ENCODE results near the gene CCDC73. TPM values are rescaled to one million over a fixed set of nuclear protein-coding genes. Genes with fewer than 3 reads are reported as not detected.
"Not testable (repeated sequence)": the region's sequence is repeated elsewhere in the genome, so short reads cannot be mapped to it uniquely, and the experiment has no call there.

The CCDC73 gene
- total RNA-seq, 1 donor from 2014 or later, result not detected

DNA sequence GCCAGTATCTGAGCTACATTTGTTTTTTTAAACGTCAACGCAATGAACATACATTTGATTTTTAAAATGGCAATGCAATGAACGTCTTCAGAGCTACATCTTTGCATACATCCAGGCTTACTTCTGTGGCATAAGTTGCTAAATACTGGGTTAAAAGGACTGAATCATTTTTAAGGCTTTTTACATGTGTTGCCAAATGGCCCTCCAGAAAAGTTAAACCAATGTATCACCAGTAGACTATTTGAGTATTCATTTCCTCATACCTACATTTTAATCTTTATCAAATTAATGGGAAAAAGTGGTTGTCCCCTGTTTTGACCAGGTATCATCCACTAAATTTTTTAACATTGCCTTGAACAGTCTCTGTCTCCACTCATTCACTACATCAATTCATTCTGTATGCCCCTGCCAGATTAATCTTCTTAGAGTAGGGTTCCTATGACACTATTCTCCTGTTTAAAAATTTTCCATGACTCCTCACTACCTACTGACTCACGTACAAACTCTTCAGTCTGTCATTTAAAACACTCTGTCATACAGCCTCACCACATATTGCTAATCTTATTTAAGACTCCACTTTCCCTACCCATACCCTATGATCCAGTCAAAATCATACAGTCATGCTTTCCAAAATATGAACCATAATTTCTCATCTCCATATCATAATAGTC, 22.9 kb upstream of the CCDC73 start:
- intact Hi-C loops (cut with DNase I), result no loop called here

DNA sequence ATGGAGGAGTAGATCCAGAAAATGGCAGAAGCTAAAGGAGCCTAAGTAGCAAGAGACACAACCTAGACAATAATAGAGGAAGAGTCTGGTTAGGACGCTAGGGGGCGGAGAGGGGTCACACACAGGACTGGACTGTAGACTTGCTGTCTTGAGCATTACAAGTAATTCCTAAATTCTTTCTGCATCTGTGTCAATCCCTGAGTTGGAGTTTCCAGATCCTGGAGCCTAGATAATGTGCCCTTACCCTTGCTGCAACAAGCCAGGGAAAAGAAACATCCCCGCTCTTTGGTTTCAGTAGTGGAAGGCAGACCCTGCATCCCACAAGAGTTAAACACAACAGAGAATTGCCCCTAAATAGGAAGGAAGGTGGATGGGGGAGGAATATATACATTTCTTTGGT, 14.9 kb upstream of the CCDC73 start:
- intact Hi-C loops (cut with DNase I), result no loop called here
- DNase-seq (ENCODE audit: low spot score), result peak; percentile 82

More for the DNA sequence above, 22.9 kb upstream of the CCDC73 start:
- DNase-seq (ENCODE audit: low spot score), result no peak

DNA sequence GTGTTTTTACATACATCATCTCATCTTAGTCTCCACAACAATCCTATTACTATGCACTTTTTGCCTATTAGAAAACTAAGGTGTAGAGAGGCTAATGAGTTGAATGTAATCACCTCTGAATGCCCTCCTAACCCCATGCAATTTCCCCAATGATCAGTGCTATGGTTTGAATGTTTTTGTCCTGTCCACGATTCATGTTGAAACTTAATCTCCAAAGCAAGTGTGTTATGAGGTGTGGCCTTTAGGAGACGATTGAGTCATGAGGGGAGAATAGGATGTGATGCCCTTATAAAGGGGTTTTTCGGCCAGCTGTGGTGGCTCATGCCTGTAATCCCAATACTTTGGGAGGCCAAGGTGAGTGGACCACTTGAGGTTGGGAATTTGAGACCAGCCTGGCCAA, 2.0 kb upstream of the CCDC73 start:
- DNase-seq (ENCODE audit: low spot score), result no peak
- intact Hi-C loops (cut with DNase I), result loop anchor here (10.0 kb wide), 1 partner anchor 412 kb away; no protein-coding TSS in a partner anchor

DNA sequence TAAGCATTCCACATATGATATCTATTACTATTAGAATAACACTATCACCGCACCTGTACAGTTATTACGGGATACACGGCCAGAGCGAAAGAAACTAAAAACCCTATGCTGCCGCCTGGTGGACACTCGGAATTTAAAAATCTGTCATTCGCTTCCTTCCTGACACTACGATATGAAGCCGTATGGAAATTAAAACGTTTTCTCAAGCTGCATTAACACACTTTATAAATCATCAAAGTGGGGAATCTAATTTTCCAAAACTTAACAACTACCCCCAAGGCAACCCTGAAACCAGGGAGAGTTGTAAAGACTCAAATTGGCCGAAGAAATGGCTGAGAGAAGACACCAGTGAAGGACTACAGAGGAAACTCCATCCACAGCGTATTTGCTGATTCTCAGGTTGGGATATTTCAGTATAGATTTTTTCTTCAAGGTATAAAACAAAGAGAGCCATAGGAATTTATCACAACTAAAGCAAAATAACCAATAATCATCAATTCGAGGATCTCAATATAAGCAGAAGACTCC, 1.4 kb downstream of the CCDC73 start:
- DNase-seq (ENCODE audit: low spot score), result no peak
- intact Hi-C loops (cut with DNase I), result loop anchor here (5.0 to 10.0 kb wide), 3 partner anchors 81 to 471 kb away; no protein-coding TSS in a partner anchor

DNA sequence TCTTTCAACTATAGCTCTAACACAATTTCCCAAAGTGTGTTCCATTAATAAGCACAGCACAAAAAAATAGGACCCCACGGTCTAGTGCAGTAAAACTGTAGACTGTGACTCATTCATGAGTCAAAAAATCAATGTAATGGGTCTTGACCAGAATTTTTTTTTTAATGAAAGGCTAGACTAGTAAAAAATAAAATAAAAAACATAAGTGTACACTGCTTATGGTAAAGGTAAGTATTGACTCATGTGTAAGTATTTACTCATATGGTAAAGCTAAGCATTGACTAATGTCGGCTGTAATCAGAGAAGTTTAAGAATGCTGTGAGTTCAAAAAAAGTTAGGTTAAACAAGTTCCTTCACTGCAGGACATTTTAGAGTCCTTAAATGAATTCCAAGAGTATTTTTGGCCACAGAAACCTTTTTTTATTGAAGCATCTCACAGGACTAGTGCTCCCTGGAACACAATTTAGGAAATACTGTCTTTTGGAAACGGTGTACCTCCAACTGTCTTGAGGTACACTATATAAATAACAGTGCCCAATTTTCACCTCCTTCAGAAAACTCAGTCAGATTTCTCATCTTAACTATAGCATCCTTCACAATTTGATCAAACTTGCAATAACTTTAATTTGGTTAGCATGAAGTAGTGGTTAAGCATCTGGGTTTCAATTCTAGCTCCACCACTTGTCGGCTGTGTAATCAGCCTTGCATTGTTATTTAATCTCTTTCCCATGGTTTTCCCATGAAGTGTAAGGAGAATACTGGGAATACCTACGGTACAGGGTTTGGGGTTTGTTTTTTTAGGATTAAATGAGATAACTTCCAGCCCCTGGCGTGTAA, 2.1 kb downstream of the CCDC73 start:
- no peak for DNase-seq (ENCODE audit: low spot score)
- intact Hi-C loops (cut with DNase I), result loop anchor here (5.0 to 10.0 kb wide), 3 partner anchors 80 to 470 kb away; no protein-coding TSS in a partner anchor

DNA sequence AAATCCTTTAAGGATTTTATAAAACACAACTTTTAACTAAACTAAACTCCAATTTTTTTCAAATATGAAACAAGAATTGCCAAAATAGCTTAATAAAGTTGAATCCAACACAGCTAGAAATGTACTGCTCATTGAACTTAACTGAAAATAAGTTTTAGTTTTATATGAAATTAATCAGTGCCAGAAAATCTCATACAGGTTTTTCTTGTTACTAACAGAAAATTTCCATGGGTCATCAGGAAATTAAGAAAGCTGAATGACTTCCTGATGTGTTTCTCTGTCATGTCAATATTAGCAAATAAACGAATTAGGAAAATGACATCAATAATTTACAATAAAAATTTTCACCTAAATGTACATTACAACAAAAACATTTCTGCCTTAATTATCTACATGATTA, 3.5 kb downstream of the CCDC73 start:
- intact Hi-C loops (cut with DNase I), result loop anchor here (5.0 to 10.0 kb wide), 3 partner anchors 79 to 469 kb away; no protein-coding TSS in a partner anchor

DNA sequence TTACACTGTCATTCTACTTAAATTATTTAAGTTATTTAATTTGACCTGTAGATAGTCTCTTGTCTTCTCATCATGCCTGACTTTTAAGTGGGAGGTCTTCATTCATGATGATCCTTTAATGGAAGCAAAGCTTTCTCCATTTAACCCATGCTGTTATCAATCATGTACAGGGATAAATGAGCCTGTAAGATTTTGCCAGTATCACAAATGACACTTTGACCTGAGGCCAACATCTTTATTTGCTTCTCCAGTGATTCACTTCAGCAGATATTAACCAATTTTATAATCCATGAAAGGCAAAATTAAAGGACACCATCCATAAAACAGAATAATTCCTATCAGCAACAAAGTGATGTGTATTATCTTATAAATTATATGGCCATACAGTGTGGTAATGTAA, 7.7 kb downstream of the CCDC73 start:
- intact Hi-C loops (cut with DNase I), result no loop called here
- no peak for DNase-seq (ENCODE audit: low spot score)

More for the DNA sequence above, 3.5 kb downstream of the CCDC73 start:
- no peak for DNase-seq (ENCODE audit: low spot score)

DNA sequence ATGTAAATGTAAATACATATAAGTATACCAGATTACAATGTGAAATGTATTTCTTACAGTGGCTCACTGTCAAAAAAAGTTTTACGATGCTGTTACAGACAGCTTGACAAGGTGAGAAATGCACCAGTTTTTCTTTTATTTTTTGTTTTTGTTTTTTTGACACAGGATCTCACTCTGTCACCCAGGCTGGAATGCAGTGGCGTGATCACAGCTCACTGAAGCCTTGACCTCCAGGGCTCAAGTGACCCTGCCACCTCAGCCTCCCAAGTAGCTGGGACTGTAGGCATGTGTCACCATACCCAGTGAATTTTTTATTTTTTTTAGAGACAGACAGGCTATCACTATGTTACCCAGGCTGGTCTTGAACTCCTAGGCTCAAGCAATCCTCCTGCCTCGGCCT, 9.2 kb downstream of the CCDC73 start:
- intact Hi-C loops (cut with DNase I), result no loop called here
- DNase-seq (ENCODE audit: low spot score), result no peak

DNA sequence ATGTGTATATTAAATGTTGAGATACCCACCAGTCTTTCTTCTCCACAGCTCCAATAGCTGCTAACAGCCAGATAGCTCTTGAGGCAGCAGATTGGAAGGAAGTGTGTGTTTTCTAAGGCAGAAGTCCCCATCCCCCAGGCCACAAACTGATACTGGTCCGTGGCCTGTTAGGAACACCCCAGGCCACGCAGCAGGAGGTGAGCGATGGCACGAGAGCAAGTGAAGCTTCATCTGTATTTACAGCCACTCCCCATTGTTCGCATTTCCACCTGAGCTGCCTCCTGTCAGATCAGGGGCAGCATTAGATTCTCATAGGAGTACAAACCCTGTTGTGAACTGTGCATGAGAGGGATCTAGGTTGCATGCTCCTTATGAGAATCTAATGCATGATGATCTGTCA, 12.7 kb downstream of the CCDC73 start:
- DNase-seq (ENCODE audit: low spot score), result no peak
- intact Hi-C loops (cut with DNase I), result no loop called here

DNA sequence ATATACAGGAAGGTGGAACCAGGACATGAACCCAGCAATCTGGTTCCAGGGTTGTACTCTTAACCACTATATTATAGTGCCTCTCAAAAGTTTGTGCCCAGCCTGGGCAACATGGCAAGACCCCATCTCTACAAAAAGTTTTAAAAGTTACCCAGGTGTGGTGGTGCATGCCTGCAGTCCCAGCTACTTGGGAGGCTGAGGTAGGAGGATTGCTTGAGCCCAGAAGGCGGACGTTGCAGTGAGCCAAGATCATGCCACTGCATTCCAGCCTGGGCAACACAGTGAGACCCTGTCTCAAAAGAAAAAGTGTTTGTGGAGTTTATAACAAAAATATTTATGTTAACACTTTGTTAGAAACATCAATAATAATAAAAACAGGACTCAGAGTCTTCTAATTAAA, 13.6 kb downstream of the CCDC73 start:
- DNase-seq (ENCODE audit: low spot score); intact Hi-C loops (cut with DNase I): not testable (repeated sequence)

DNA sequence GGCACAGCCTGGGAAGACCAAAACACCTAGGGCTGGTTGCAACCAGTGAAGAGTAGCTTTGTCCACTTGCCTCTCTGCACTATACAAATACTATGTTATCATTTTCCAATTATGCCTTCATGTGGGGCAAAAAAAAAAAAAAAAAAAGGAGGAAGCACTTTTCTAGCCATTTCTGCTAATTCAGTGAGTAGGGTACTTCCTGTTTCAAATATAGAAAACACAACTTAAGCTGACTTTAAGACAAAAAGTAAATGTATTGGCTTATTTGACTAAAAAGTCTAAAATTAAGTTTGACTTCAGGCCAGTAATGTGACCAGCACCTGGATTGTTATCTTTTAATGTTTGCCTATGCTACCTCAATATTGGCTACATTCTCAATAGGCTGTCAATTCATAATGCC, 15.3 kb downstream of the CCDC73 start:
- intact Hi-C loops (cut with DNase I), result no loop called here
- DNase-seq (ENCODE audit: low spot score), result no peak

DNA sequence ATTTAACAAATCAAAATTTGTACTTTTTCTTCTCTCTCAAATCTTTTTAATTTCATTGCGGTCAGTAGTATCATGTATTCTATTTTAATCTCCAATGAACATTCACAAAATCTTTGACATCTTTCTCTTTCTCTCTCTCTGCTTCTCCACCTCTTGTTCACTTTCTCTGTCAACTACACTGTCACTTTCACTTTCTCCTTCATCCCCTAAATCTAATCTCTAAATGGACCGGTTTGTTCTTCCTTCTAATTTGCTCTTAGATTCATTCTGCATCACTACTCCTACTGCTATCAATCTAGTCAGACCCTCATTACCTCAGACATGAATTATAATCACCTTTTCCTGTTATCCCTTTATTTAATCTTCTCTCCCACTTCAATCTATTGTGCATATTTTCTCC, 18.6 kb downstream of the CCDC73 start:
- DNase-seq (ENCODE audit: low spot score), result no peak
- intact Hi-C loops (cut with DNase I), result no loop called here

DNA sequence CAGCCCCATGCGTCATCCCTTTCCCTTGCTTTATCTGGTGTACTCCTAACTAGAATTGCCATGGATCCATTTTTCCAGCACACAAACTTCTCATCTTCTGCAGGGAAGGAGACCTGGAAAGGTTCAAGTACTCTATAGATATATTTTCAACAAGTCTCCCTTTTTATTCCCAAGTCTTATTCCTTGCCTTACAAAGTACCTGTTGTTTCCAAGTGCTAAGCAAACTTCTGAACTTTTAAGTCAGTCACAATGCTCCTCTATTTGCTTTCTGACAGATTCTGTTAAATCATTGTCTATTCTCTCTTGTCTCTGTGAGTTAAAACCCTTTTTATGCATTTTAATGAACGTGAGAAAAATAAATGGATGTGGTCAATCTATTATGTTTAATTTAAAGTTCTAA, 20.4 kb downstream of the CCDC73 start:
- intact Hi-C loops (cut with DNase I), result no loop called here
- DNase-seq (ENCODE audit: low spot score), result no peak

DNA sequence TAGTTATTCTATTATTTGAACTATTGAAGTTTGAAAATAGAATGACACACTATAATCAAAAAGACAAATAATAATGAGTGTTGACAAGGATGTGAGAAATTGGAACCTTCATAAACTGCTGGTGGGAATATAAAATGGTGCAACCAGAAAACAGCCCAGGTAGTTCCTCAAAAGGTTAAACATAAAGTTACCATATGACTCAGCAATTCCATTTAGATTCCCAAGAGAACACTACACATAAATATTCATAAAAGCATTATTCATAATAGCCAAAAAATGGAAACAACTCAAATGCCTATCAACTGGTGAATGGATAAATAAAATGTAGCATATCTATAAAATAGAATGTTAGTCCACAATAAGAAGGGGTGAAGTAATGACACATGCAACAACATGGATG, 21.7 kb downstream of the CCDC73 start:
- DNase-seq (ENCODE audit: low spot score), result no peak
- intact Hi-C loops (cut with DNase I), result no loop called here

DNA sequence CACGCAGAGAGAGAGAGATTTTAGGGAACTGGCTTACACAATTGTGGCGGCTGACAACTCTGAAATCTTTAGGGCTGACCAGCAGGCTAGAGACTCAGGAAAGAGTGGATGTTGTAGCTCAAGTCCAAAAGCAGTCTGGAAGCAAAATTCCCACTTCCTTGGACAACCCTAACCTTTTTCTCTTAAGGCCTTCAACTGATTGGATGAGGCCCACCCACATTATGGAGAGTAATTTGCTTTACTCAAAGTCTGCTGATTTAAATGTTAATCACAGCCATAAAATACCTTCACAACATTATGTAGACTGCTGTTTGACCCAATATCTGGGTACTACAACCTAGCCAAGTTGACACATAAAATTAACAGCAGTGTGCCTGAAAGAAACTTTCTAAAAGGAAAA, 32.7 kb downstream of the CCDC73 start:
- DNase-seq (ENCODE audit: low spot score); intact Hi-C loops (cut with DNase I): not testable (repeated sequence)

DNA sequence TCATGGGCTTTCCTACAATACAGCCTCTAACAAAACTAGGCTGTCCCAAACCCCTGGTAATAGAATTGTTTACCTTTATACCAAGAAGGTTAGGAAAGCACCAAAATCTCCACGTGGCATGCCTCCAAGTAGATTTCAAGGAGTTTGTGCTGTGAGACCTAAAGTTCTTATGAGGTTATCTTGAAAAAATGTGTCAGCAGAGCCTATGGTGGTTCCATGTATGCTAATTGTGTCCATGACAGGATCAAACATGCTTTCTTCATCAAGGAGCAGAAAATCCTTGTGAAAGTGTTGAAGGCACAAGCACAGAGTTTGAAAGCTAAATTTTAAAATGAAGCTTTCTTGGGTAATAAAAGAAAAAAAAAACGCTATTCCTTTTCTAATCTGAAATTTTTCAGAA, 36.2 kb downstream of the CCDC73 start:
- no peak for DNase-seq (ENCODE audit: low spot score)
- intact Hi-C loops (cut with DNase I), result no loop called here

DNA sequence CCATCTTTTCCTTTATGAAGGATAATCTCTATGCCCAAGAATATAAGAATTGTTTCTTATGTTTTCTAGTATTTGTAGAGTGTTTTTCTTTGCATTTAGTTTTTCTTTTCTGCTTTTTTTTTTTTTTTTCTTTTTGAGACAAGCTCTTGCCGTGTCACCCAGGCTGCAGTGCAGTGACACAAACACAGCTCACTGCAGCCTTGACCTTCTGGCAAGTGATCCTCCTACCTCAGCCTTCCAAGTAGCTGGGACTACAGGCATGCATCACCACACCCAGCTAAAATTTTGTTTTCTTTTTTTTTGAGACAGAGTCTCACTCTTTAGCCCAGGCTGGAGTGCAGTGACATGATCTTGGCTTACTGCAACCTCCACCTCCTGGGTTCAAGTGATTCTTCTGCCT, 41.3 kb downstream of the CCDC73 start:
- intact Hi-C loops (cut with DNase I); DNase-seq (ENCODE audit: low spot score): not testable (repeated sequence)

DNA sequence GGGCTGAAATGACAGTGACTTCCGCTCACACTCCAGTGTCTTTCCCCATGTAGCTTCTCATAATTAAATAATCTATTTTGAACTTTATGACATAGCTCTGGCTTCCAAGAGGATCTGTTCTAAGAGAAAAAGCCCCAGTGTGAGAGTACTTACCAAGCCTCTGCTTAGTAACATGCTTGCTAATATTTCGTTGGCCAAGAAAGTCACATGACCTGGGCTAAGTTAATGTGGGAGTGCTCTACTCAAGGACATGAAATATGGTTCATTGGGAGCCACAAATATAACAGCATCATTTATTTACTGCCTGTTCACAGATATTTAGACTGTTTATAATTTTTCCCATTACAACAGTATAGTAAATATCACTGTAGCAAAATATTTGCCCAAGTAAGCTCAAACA, 42.5 kb downstream of the CCDC73 start:
- DNase-seq (ENCODE audit: low spot score), result no peak
- intact Hi-C loops (cut with DNase I), result no loop called here

DNA sequence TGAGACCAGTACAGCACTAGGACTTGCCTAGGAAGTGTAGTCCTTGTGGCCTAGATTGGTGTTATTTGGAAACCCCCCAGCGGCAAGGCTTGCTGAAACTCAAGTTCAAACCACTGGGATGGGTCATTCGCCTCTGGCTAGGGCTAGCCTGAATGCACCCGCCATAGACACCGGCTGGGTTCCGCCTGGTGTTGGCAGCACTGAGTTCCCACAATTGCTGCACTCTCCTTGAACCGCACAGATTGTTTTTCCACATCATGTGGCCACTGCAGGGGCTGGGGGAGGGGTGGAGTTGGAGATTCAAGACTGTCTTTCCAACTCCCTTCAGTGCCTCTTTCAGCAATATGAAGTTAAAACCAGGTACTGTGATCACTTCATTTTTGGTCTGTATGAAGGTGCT, 43.1 kb downstream of the CCDC73 start:
- DNase-seq (ENCODE audit: low spot score), result no peak
- intact Hi-C loops (cut with DNase I), result no loop called here

DNA sequence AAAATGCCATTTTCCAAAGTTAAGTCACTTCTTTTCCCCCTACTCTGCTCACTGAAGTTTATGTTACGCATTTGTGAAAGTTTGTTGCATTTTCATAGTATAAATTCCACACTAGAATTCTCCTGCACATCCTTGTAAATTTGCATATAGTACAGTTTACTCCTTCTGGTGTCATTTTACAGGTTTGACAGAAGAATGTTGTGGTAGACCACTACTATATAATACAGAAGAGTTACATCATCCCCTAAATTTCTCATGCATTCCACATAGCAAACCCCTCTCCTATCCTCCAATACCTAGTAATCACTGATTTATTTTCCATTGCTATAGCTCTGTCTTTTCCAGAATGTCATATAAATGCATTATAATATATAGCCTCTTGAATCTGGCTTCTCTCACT, 64.5 kb downstream of the CCDC73 start:
- intact Hi-C loops (cut with DNase I), result no loop called here
- no peak for DNase-seq (ENCODE audit: low spot score)

DNA sequence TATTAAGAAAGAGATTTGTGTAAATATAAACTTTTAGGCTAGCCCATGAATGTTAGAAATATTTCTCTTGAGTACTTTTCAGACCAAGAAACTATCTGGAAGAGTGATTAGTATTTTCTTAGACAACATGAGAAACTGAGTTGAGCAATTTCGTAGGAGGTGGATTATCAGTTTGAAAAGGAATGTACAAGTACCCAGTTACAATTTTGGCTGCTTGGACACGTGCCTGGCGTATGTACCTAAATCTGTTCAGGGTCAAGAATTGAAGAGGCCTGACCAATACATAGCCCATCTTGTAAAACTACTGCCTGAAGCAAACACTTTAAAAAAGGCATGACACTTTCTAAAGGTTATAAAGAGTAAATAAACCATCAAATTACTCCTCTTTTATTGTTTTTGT, 71.1 kb downstream of the CCDC73 start:
- intact Hi-C loops (cut with DNase I), result no loop called here
- no peak for DNase-seq (ENCODE audit: low spot score)
